ENCODE results near the gene POU5F2. TPM values are rescaled to one million over a fixed set of nuclear protein-coding genes. Genes with fewer than 3 reads are reported as not detected.

Gene POU5F2
- total and polyA plus RNA-seq, 2 of the 8 experiments (the other 6 are each of a cell fraction or from before 2014, with no cell fraction given): 0.06 to 0.08 TPM

- TF ChIP-seq KDM1A (IDR thresholded peaks at IDR 0.05; ENCODE audit: borderline replicate concordance, low read length) (no peak), KDM5A (IDR thresholded peaks at IDR 0.05; ENCODE audit: low read length) (no peak)
These were observed 26.1 kb downstream of the POU5F2 start (continued) for GRCh38 chr5:93715327-93715726.
